AG10803 (cell line): ENCODE results near the gene UBE3C.
A peak's percentile ranks its signal among the peaks of the same experiment; 100 is the strongest.

Experiments
- DNase-seq: peaks from one replicate; pipeline ENCODE4 v3.0.0; 2010; ENCODE audit warnings: low read depth
- H3K4me3 ChIP-seq: 2 replicates; pipeline ENCODE4 v1.5.1; 2011; ENCODE audit warnings: mild to moderate bottlenecking, low read length, control low read depth
- TF ChIP-seq, protein P1 (sequence below): conservative IDR thresholded peaks from 2 replicates; pipeline ENCODE4 v1.5.1; 2011; ENCODE audit warnings: mild to moderate bottlenecking, low read length, control low read depth, inconsistent platforms

Gene UBE3C

DNA sequence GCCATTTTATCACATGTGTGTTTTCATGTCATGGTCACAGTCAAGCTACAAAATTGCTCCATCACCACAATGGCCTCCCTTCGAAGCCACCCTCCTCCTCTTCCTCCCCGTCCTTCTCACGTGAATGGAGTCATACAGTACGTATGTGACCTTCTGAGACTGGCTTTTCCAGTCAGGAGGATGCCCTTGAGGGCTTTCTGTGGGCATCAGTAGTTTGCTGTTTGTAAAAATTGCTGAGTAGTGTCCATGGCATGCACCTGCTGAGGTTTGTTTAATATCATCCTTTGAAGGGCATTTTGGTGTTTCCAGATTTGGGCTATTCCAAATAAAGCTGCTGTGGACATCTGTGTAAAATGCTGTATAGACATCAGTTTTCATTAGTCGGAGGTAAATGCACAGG lies 5.9 kb upstream of the UBE3C start:
- no peak overlapping the region for H3K4me3 ChIP-seq
- TF ChIP-seq, protein P1, sequence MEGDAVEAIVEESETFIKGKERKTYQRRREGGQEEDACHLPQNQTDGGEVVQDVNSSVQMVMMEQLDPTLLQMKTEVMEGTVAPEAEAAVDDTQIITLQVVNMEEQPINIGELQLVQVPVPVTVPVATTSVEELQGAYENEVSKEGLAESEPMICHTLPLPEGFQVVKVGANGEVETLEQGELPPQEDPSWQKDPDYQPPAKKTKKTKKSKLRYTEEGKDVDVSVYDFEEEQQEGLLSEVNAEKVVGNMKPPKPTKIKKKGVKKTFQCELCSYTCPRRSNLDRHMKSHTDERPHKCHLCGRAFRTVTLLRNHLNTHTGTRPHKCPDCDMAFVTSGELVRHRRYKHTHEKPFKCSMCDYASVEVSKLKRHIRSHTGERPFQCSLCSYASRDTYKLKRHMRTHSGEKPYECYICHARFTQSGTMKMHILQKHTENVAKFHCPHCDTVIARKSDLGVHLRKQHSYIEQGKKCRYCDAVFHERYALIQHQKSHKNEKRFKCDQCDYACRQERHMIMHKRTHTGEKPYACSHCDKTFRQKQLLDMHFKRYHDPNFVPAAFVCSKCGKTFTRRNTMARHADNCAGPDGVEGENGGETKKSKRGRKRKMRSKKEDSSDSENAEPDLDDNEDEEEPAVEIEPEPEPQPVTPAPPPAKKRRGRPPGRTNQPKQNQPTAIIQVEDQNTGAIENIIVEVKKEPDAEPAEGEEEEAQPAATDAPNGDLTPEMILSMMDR: no peak
- no peak for DNase-seq

DNA sequence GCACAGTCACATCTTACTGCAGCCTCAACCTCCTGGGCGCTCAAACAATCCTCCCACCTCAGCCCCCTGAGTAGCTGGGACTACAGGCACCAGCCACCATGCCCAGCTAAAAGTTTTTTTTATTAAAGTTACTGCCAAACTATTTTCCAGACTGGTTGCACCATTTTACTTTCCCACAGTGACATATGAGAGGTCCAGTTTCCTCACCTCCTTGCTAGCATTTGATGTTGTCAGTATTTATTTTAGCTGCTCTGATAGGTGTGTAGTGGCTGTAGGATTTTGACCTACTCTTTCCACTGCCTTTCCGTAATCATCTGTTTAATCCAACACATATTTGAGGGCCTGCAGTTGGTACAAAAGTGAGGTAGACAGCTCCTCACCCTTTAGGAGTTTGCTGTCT lies 5.4 kb upstream of the UBE3C start:
- no peak overlapping the region for H3K4me3 ChIP-seq
- no peak for DNase-seq
- TF ChIP-seq, protein P1: no peak

DNA sequence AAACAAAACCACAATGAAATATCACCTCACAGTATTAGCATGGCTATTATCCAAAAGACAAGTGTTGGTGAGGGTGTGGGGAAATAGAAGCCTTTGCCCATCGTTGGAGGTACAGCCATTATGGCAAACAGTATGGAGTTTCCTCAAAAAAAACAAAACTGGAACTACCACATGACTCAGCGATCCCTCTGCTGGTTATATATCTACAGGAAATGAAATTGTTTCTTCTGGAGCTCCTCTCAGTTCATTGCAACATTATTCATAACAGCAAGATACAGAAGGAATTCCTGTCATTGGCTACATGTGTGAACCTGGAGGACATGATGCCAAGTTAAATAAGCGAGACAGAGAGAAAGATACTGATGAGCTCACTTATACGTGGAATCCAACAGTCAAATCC lies 2.4 kb upstream of the UBE3C start:
- no peak overlapping the region for H3K4me3 ChIP-seq
- DNase-seq: peak; percentile 76
- TF ChIP-seq, protein P1: peak; percentile 54

DNA sequence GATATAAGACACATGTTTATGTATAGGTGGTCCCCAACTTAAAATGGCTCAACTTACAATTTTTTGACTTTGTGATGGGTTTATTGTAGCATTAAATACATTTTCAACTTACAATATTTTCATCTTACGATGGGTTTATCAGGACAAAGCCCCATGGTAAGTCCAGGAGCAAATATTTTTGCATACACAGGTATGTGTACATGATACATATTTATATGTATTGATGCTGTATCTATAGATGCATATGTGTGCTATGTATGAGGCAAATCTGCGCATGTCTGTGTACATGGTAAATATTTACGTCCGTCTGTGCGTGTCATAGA lies 664 bp upstream of the UBE3C start:
- DNase-seq: no peak
- H3K4me3 ChIP-seq: peak overlapping the region; percentile 59
- TF ChIP-seq, protein P1: no peak

DNA sequence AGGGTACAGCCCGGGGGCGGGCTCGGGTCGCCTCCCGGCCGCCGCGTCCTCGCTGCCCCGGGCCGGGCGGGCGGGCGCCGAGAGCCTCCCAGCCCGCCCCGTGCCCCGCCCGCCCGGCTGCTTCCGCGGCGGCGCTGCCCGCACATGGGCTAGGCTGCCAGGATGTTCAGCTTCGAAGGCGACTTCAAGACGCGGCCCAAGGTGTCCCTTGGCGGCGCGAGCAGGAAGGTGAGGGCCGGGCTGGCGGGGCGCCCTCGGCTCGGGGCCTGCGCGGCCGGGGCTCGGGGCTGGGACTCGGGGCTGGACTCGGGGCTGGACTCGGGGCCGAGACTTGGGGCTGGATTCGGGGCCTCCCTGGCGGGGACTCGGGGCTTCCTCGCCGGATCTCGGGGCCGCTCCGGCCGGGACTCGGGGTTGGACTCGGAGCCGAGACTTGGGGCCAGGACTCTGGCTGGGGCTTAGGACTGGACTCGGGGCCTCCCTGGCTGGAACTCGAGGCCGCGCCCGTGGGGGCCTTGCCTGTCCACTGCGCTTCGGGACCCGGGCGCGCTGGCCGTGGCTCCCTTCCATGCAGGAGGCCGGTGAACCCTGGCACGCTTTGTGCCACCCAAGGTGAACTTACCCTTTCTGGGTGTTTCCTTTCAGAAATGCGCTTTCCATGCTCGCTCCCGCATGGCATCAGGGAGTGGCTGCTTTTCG lies 534 bp downstream of the UBE3C start:
- TF ChIP-seq, protein P1: no peak
- H3K4me3 ChIP-seq: peak overlapping the region; percentile 86
- peak; percentile 43 for DNase-seq

DNA sequence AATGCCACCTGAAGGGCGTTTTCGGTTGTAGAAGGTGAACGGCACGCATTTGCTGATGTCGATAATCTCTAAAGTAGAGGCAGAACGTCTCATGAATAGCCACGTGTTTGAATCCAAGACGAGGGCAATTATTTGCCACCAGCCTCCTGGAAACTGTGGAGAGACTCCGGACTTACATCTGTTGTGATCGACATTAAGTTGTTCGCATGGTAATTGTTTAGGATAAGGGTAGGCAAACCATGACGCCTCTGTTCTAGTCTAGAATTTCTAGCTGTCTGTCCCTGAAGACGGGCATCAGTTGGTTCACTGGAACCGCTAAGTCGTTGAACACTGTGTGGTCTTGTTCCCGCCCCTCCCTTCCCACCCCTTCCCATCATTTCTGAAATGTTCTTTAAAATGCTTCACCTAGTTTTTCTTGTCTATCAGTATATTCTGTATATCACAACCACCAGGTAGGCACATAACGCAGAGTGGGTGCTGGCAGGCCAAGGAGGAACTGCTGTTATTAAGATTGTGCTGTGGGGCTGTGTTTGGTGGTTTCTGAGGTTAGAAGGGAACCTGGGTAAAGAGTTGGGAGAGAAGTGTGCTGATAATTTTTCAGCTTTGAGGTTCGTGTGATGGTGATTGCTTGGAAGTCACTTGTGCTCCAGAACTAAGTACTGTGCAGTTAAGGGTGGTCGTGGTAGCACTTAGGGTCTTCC lies 1.2 kb downstream of the UBE3C start:
- DNase-seq: no peak
- H3K4me3 ChIP-seq: peak overlapping the region; percentile 86
- TF ChIP-seq, protein P1: no peak

DNA sequence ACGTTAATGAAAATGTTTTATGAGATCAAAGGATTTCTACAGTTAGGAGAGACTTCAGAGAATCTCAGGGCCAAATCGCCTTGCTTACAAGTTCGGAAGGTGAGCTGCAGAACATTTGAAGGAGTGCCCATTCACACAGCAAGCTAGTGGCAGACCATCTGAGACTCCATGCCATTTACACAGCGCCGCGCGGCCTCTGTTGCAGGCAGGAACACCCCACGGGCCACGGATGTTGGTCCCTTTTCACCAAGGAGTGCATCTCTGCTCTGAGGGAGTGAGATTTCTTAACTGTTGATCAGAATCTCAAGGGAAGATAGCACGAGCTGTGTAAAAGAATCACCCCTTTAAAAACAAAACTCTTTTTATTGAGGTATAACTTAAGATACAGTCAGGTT lies 1.8 kb downstream of the UBE3C start:
- TF ChIP-seq, protein P1: no peak
- no peak for DNase-seq
- H3K4me3 ChIP-seq: peak overlapping the region; percentile 86
